GM10266 (cell line): ENCODE results near the gene KAZN.

Experiments used
- DNase-seq: peaks from one replicate; pipeline ENCODE4 v3.0.0; 2012; ENCODE audit errors: extremely low spot score
- CTCF ChIP-seq: IDR thresholded peaks from 2 replicates; pipeline ENCODE4 v1.5.1; 2012; ENCODE audit warnings: mild to moderate bottlenecking, low read depth; ENCODE audit not compliant: control insufficient read depth, insufficient read depth; ENCODE audit errors: missing control alignments

The KAZN gene

GRCh38 chr1:14761291-14762153, 163.0 kb downstream of the KAZN start:
- DNase-seq = no peak
- TF ChIP-seq CTCF = no peak

GRCh38 chr1:14763977-14764376, 165.5 kb downstream of the KAZN start:
- no peak for TF ChIP-seq CTCF
- no peak for DNase-seq

GRCh38 chr1:14765773-14766172, 167.3 kb downstream of the KAZN start:
- no peak for TF ChIP-seq CTCF
- no peak for DNase-seq

GRCh38 chr1:14767075-14767474, 168.6 kb downstream of the KAZN start:
- no peak for DNase-seq

GRCh38 chr1:14768582-14769304, 170.3 kb downstream of the KAZN start:
- TF ChIP-seq CTCF = no peak

More at GRCh38 chr1:14767075-14767474, 168.6 kb downstream of the KAZN start:
- TF ChIP-seq CTCF = no peak

GRCh38 chr1:14769486-14770274, 171.2 kb downstream of the KAZN start:
- no peak for DNase-seq
- no peak for TF ChIP-seq CTCF

More at GRCh38 chr1:14768582-14769304, 170.3 kb downstream of the KAZN start:
- no peak for DNase-seq
